Measurements from ENCODE around the gene HMGB1.

HMGB1 gene

DNA sequence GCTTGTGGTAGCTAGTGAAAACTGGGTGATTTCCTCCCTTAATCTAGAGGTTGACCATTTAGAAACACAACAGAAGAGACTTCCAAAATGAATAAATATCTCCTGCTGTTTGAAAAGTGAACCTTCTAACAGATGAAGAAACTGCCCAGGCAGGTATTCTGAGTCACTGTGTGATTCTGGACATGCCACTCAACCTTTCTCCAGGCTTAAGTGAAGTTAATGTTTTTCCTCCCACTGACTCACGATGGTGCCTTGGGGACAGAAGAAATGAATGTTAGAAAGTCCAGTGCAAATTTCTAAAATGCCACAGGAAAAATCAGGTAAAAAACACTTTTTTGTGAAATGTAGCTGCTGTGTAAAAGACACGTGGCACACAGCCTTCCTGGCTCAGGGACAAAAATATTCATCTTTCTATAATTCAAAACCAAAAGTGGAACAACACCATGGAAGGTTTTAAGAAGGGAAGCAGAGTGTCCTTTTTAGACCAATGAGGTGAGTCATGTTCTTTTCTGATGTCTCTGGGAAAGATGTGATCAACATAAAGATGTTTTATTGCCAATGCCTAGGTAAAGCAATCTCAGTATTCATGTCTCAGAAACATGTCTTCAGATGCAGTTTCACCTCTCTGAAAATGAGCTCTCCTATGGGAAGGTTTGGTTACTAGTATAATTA, 34.3 kb downstream of the HMGB1 start:
- no peaks in the 10 kb centered on the region for H3K36me3 ChIP-seq (ENCODE audit: control insufficient read depth in 1 of 2, insufficient read depth in 2 of 2, low read depth in 1 of 2, low read length in 2 of 2)
- no peaks in the 10 kb centered on the region for H3K27me3 ChIP-seq (ENCODE audit: control insufficient read depth in 1 of 2, insufficient read depth in 1 of 2, low read length in 2 of 2)
- H3K23ac ChIP-seq (ENCODE audit: low read length in 2 of 2): no peak overlapping the region
- H2BK15ac ChIP-seq (ENCODE audit: low read depth, poor library complexity, severe bottlenecking): no peak overlapping the region
- peak overlapping the region; percentile 87 for H3K27ac ChIP-seq (ENCODE audit: low read length, poor library complexity, severe bottlenecking)
- H2AFZ ChIP-seq (ENCODE audit: low read depth, low read length): no peak overlapping the region
- no peak overlapping the region for H2BK12ac ChIP-seq (ENCODE audit: low read length in 2 of 2)
- WGBS: no CpG with 5 or more reads among the region's 2 CpGs
- no peak overlapping the region for H2BK120ac ChIP-seq (ENCODE audit: low read depth, low read length)
- H3K18ac ChIP-seq (ENCODE audit: low read depth in 1 of 2, low read length in 2 of 2): no peak overlapping the region
- peak overlapping the region; percentile 13 for H3K4me2 ChIP-seq (ENCODE audit: low read length, poor library complexity, severe bottlenecking)
- no peak overlapping the region for H3K14ac ChIP-seq (ENCODE audit: low read length in 2 of 2)
- H4K91ac ChIP-seq (ENCODE audit: low read length): no peak overlapping the region
- H3K4ac ChIP-seq (ENCODE audit: low read depth in 1 of 2, low read length in 2 of 2): no peak overlapping the region
- H3K4me1 ChIP-seq (ENCODE audit: control insufficient read depth, insufficient read depth, low read depth, low read length): peaks cover 7% of the 10 kb centered on the region
- no peak for DNase-seq
- H3K4me3 ChIP-seq (ENCODE audit: insufficient read depth in 1 of 2, low read depth in 1 of 2, low read length in 2 of 2): no peak overlapping the region
- no peaks in the 10 kb centered on the region for H3K9me3 ChIP-seq (ENCODE audit: control insufficient read depth, low read length)
- H4K8ac ChIP-seq (ENCODE audit: low read length): no peak overlapping the region
- H2BK5ac ChIP-seq (ENCODE audit: low read depth, low read length, poor library complexity, severe bottlenecking): no peak overlapping the region
- no peak overlapping the region for H2AK5ac ChIP-seq (ENCODE audit: low read length, severe bottlenecking)
- H3K79me1 ChIP-seq (replicated peaks; ENCODE audit: low read length, poor library complexity, severe bottlenecking): no peaks in the 10 kb centered on the region
- no peak overlapping the region for H3K9ac ChIP-seq (ENCODE audit: low read length)

DNA sequence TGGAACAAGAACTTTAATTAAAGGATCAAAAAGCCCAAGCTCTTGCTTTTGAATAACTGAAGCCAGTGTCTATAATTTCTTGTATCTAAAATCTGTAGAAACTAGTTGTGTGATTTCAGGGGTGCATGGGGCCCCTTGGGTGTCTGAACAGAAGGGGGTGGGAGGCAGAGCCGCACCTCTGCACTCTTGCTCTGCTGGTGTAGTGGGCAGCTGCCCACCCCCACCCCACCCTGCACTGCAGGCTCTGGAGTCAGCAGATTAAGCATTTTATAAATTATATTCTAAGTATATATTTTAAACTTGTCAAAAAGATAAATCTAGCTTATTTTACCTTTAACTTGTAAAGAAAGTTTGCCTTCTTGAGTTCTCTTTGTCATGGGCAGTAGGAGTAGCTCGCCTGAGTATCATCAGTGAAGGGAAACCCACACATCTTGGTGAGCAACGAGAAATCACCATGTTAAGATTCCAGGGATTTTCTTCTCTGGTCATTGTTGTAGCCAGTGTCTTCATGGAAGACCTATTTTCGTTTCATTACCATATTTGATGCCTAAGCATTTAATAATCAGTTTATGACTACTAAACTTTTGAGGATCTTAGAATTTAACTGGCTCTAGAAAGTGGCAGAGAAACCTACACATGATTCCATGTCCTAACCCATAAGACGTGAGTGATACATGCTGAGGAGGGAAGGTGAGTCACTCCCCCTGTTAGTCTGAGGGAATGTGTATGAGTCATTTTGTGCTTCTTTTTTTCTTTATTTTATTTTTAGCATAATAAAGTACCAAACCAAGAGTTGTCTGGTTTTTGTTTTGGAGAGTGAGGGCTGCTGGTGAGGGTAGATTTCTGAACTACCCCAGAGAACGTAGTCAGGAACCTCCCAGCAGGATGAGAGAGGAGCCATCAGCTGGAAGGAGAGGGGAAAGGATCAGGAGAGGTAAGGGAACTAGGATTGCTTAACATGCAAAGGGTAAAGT, 35.7 kb downstream of the HMGB1 start:
- DNase-seq: peak; percentile 91
- no peak overlapping the region for H4K8ac ChIP-seq (ENCODE audit: low read length)
- H3K79me1 ChIP-seq (replicated peaks; ENCODE audit: low read length, poor library complexity, severe bottlenecking): no peaks in the 10 kb centered on the region
- peak overlapping the region in 1 of 2 experiments; percentile 58 for H3K4ac ChIP-seq (ENCODE audit: low read depth in 1 of 2, low read length in 2 of 2)
- peak overlapping the region; percentile 87 for H3K27ac ChIP-seq (ENCODE audit: low read length, poor library complexity, severe bottlenecking)
- H2AK5ac ChIP-seq (ENCODE audit: low read length, severe bottlenecking): peak overlapping the region; percentile 87
- no peaks in the 10 kb centered on the region for H3K36me3 ChIP-seq (ENCODE audit: control insufficient read depth in 1 of 2, insufficient read depth in 2 of 2, low read depth in 1 of 2, low read length in 2 of 2)
- 13% methylated on average over 3 of the region's 6 CpGs for WGBS
- H3K27me3 ChIP-seq (ENCODE audit: control insufficient read depth in 1 of 2, insufficient read depth in 1 of 2, low read length in 2 of 2): no peaks in the 10 kb centered on the region
- H2AFZ ChIP-seq (ENCODE audit: low read depth, low read length): no peak overlapping the region
- no peaks in the 10 kb centered on the region for H3K9me3 ChIP-seq (ENCODE audit: control insufficient read depth, low read length)
- H3K23ac ChIP-seq (ENCODE audit: low read length in 2 of 2): no peak overlapping the region
- H3K14ac ChIP-seq (ENCODE audit: low read length in 2 of 2): no peak overlapping the region
- peak overlapping the region; percentile 37 for H2BK120ac ChIP-seq (ENCODE audit: low read depth, low read length)
- H3K4me2 ChIP-seq (ENCODE audit: low read length, poor library complexity, severe bottlenecking): peak overlapping the region; percentile 39
- H3K4me1 ChIP-seq (ENCODE audit: control insufficient read depth, insufficient read depth, low read depth, low read length): peaks cover 7% of the 10 kb centered on the region
- H4K91ac ChIP-seq (ENCODE audit: low read length): no peak overlapping the region
- H2BK15ac ChIP-seq (ENCODE audit: low read depth, poor library complexity, severe bottlenecking): no peak overlapping the region
- H3K9ac ChIP-seq (ENCODE audit: low read length): peak overlapping the region; percentile 69
- H2BK5ac ChIP-seq (ENCODE audit: low read depth, low read length, poor library complexity, severe bottlenecking): no peak overlapping the region
- peak overlapping the region in 1 of 2 experiments; percentile 48 for H3K18ac ChIP-seq (ENCODE audit: low read depth in 1 of 2, low read length in 2 of 2)
- peak overlapping the region in 1 of 2 experiments; percentile 26 for H3K4me3 ChIP-seq (ENCODE audit: insufficient read depth in 1 of 2, low read depth in 1 of 2, low read length in 2 of 2)
- H2BK12ac ChIP-seq (ENCODE audit: low read length in 2 of 2): no peak overlapping the region

DNA sequence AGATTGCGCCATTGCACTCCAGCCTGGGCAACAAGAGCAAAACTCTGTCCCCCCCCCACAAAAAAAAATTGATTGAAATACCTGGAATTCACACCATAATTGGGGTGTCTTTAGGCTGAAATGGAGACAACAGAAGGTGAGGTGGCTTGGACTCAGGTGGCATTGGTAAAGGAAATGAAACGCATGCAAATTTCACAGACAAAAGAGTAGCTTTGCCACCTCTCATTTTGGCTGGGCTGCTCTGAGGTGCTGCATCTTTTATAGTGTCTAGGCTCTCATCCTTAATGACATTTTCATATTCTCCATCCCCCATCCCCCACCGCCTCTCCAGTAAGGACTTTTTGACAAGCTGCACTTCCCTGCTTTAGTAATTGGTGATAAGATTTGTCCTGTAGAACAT, 36.5 kb downstream of the HMGB1 start:
- H2AK5ac ChIP-seq (ENCODE audit: low read length, severe bottlenecking): peak overlapping the region; percentile 73
- no peak overlapping the region for H2AFZ ChIP-seq (ENCODE audit: low read depth, low read length)
- H3K23ac ChIP-seq (ENCODE audit: low read length in 2 of 2): peak overlapping the region in 1 of 2 experiments; percentile 52
- no peak overlapping the region for H2BK120ac ChIP-seq (ENCODE audit: low read depth, low read length)
- peak overlapping the region in 1 of 2 experiments; percentile 0 for H3K18ac ChIP-seq (ENCODE audit: low read depth in 1 of 2, low read length in 2 of 2)
- H3K36me3 ChIP-seq (ENCODE audit: control insufficient read depth in 1 of 2, insufficient read depth in 2 of 2, low read depth in 1 of 2, low read length in 2 of 2): no peaks in the 10 kb centered on the region
- WGBS: 89% methylated on average over 1 of the region's 3 CpGs
- no peak overlapping the region for H4K91ac ChIP-seq (ENCODE audit: low read length)
- no peak overlapping the region for H3K27ac ChIP-seq (ENCODE audit: low read length, poor library complexity, severe bottlenecking)
- no peak overlapping the region for H4K8ac ChIP-seq (ENCODE audit: low read length)
- no peak overlapping the region for H2BK5ac ChIP-seq (ENCODE audit: low read depth, low read length, poor library complexity, severe bottlenecking)
- no peak overlapping the region for H2BK12ac ChIP-seq (ENCODE audit: low read length in 2 of 2)
- no peak for DNase-seq
- no peak overlapping the region for H3K14ac ChIP-seq (ENCODE audit: low read length in 2 of 2)
- no peaks in the 10 kb centered on the region for H3K79me1 ChIP-seq (replicated peaks; ENCODE audit: low read length, poor library complexity, severe bottlenecking)
- H2BK15ac ChIP-seq (ENCODE audit: low read depth, poor library complexity, severe bottlenecking): no peak overlapping the region
- H3K4me3 ChIP-seq (ENCODE audit: insufficient read depth in 1 of 2, low read depth in 1 of 2, low read length in 2 of 2): no peak overlapping the region
- no peaks in the 10 kb centered on the region for H3K27me3 ChIP-seq (ENCODE audit: control insufficient read depth in 1 of 2, insufficient read depth in 1 of 2, low read length in 2 of 2)
- H3K9ac ChIP-seq (ENCODE audit: low read length): peak overlapping the region; percentile 69
- H3K4ac ChIP-seq (ENCODE audit: low read depth in 1 of 2, low read length in 2 of 2): no peak overlapping the region
- no peak overlapping the region for H3K4me2 ChIP-seq (ENCODE audit: low read length, poor library complexity, severe bottlenecking)
- no peaks in the 10 kb centered on the region for H3K9me3 ChIP-seq (ENCODE audit: control insufficient read depth, low read length)
- H3K4me1 ChIP-seq (ENCODE audit: control insufficient read depth, insufficient read depth, low read depth, low read length): peaks cover 7% of the 10 kb centered on the region

DNA sequence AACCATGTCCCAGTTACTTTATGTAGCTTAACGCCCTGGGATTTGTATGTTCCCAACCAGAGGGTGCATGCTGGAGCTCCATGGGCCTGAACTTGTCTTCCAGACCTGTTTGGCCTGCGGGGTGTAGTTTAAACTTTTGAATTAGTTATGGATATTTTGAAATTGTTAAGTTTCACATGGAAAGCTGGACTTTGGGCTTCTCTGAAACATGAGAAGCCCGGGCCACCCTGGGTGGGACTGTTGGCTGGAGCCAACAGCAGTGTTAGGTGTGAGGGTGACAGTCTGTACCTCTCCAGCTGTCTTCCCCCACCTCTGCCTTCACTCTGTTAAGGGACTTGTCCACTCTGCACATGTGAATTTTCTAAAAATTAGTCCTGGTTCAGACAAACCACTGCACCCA, 41.8 kb downstream of the HMGB1 start:
- DNase-seq: no peak

More for the DNA sequence above, 41.8 kb downstream of the HMGB1 start:
- 92% methylated on average over 3 of the region's 3 CpGs for WGBS
- Histone ChIP-seq H3K36me3 (ENCODE audit: control insufficient read depth in 1 of 2, insufficient read depth in 2 of 2, low read depth in 1 of 2, low read length in 2 of 2) (no peaks in the 10 kb centered on the region), H2BK5ac (ENCODE audit: low read depth, low read length, poor library complexity, severe bottlenecking) (no peak overlapping the region), H2BK120ac (ENCODE audit: low read depth, low read length) (no peak overlapping the region), H4K8ac (ENCODE audit: low read length) (no peak overlapping the region), H3K4me1 (ENCODE audit: control insufficient read depth, insufficient read depth, low read depth, low read length) (peaks cover 8% of the 10 kb centered on the region), H3K4me3 (ENCODE audit: insufficient read depth in 1 of 2, low read depth in 1 of 2, low read length in 2 of 2) (no peak overlapping the region), H4K91ac (ENCODE audit: low read length) (no peak overlapping the region), H3K14ac (ENCODE audit: low read length in 2 of 2) (no peak overlapping the region), H3K23ac (ENCODE audit: low read length in 2 of 2) (no peak overlapping the region), H2BK12ac (ENCODE audit: low read length in 2 of 2) (no peak overlapping the region), H3K18ac (ENCODE audit: low read depth in 1 of 2, low read length in 2 of 2) (no peak overlapping the region), H3K27ac (ENCODE audit: low read length, poor library complexity, severe bottlenecking) (no peak overlapping the region), H3K9me3 (ENCODE audit: control insufficient read depth, low read length) (no peaks in the 10 kb centered on the region), H3K9ac (ENCODE audit: low read length) (no peak overlapping the region), H2AFZ (ENCODE audit: low read depth, low read length) (no peak overlapping the region), H3K27me3 (ENCODE audit: control insufficient read depth in 1 of 2, insufficient read depth in 1 of 2, low read length in 2 of 2) (no peaks in the 10 kb centered on the region), H2AK5ac (ENCODE audit: low read length, severe bottlenecking) (no peak overlapping the region), H3K4ac (ENCODE audit: low read depth in 1 of 2, low read length in 2 of 2) (no peak overlapping the region), H2BK15ac (ENCODE audit: low read depth, poor library complexity, severe bottlenecking) (no peak overlapping the region), H3K79me1 (replicated peaks; ENCODE audit: low read length, poor library complexity, severe bottlenecking) (peaks cover 7% of the 10 kb centered on the region), H3K4me2 (ENCODE audit: low read length, poor library complexity, severe bottlenecking) (no peak overlapping the region)

Measured in mesenchymal stem cell (in vitro differentiated cells and primary cell).